ENCODE measurements around the gene WNK4.

Gene WNK4

DNA sequence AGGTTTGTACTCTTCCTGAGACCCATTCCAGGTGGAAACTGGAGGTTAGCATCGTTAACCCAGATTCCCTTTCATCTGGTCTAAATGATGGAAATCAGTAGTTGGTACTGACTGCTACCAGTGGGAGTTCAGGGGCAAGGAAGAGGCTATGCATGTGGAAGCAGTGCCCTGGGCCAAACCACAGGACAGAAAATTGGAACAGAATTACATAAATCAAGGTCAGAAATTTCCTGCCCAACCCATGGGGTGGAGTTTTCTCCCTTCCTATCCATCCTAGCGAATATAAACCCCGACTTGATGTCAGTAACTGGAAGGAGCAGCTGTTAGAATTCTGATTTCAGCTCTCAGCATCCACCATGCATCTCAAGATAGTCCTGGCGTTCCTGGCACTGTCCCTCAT is 63.9 kb downstream of the WNK4 start, which contains the start of gene AOC2:
AOC2 (plus strand) TSS at position 310 of the 400 bp plus-strand sequence; CDS start at position 357, 47 bp downstream.
- DNase-seq (ENCODE audit: low read depth): peak; percentile 44
- H3K4me3 ChIP-seq (ENCODE audit: low read length): no peak within 1 kb of the TSS
- TF ChIP-seq CTCF (conservative IDR thresholded peaks at IDR 0.05; ENCODE audit: low read length): no peak

DNA sequence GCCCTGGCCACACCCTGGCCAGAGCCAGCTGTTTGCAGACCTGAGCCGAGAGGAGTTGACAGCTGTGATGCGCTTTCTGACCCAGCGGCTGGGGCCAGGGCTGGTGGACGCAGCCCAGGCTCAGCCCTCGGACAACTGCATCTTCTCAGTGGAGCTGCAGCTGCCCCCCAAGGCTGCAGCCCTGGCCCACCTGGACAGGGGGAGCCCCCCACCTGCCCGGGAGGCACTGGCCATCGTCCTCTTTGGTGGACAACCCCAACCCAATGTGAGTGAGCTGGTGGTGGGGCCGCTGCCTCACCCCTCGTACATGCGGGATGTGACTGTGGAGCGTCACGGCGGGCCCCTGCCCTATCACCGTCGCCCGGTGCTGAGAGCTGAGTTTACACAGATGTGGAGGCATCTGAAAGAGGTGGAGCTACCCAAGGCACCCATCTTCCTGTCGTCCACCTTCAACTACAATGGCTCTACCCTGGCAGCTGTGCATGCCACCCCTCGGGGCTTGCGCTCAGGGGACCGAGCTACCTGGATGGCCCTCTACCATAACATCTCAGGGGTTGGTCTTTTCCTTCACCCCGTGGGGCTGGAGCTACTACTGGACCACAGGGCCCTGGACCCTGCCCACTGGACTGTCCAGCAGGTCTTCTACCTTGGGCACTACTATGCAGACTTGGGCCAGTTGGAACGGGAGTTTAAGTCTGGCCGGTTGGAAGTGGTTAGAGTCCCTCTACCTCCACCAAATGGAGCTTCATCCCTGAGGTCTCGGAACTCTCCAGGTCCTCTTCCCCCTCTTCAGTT is 64.5 kb downstream of the WNK4 start:
- no peak for DNase-seq (ENCODE audit: low read depth)
- TF ChIP-seq CTCF (conservative IDR thresholded peaks at IDR 0.05; ENCODE audit: low read length): no peak
- H3K4me3 ChIP-seq (ENCODE audit: low read length): no peak overlapping the region

- TF ChIP-seq CTCF (conservative IDR thresholded peaks at IDR 0.05; ENCODE audit: low read length): no peak
- DNase-seq (ENCODE audit: low read depth): no peak
Measured at GRCh38 chr17:42845556-42845917, 65.1 kb downstream of the WNK4 start.

DNA sequence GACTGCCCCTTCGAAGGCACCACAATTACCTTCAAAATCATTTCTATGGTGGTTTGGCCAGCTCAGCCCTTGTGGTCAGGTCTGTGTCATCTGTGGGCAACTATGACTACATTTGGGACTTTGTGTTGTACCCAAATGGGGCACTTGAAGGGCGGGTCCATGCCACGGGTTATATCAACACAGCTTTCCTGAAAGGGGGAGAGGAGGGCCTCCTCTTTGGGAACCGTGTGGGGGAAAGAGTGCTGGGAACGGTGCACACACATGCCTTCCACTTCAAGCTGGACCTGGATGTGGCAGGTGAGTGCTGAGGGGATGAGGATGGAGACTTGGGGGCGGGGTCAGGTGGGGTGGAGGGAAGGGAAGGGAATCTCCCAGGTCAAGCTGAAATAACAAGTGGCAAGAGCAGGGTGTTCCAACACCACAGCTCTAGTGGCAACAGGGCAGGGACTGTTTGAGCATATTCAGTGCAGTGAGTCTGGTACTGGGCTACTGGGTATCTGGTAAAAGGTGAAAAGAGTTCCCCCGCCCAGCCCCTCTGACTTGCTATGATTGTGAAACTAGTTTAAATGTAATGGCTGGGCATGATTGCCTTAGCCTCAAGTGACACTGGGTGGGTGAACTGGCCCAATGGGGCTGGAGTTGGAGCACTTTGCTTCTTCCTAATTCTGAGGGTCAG is 65.6 kb downstream of the WNK4 start:
- DNase-seq (ENCODE audit: low read depth): no peak
- no peak overlapping the region for H3K4me3 ChIP-seq (ENCODE audit: low read length)
- no peak for TF ChIP-seq CTCF (conservative IDR thresholded peaks at IDR 0.05; ENCODE audit: low read length)

More at GRCh38 chr17:42845556-42845917, 65.1 kb downstream of the WNK4 start:
- no peak overlapping the region for H3K4me3 ChIP-seq (ENCODE audit: low read length)
